HG03457 (cell line): Measurements from ENCODE around the gene MFSD2A.
"Not testable (repeated sequence)": the region's sequence is repeated elsewhere in the genome, so short reads cannot be mapped to it uniquely, and the experiment has no call there.

ENCODE experiments used
- ATAC-seq: cut with Tn5 transposase; IDR thresholded peaks from one replicate; pipeline ENCODE4 v1.9.1; 2021; ENCODE audit warnings: moderate number of reproducible peaks; ENCODE audit not compliant: unreplicated experiment

Gene MFSD2A

GRCh38 chr1:39954870-39955546, at the start of gene MFSD2A:
Gene MFSD2A (plus strand): TSS chr1:39955145. CDS start chr1:39955293, 148 bp downstream.
- no peak for ATAC-seq

GRCh38 chr1:39905172-39905571, 49.8 kb upstream of the MFSD2A start:
- ATAC-seq = no peak

- no peak for ATAC-seq
Observed at GRCh38 chr1:39907528-39908453, 47.2 kb upstream of the MFSD2A start.

GRCh38 chr1:39908534-39908933, 46.4 kb upstream of the MFSD2A start:
- ATAC-seq = no peak

GRCh38 chr1:39910263-39910662, 44.7 kb upstream of the MFSD2A start:
- ATAC-seq = no peak

GRCh38 chr1:39913136-39913535, 41.8 kb upstream of the MFSD2A start:
- not testable (repeated sequence) for ATAC-seq

GRCh38 chr1:39915499-39916129, 39.3 kb upstream of the MFSD2A start:
- no peak for ATAC-seq

- ATAC-seq = no peak
Observed at GRCh38 chr1:39917825-39918224, 37.1 kb upstream of the MFSD2A start.

- no peak for ATAC-seq
Observed at GRCh38 chr1:39919545-39919944, 35.4 kb upstream of the MFSD2A start.

GRCh38 chr1:39922251-39922688, 32.7 kb upstream of the MFSD2A start:
- ATAC-seq = no peak

- no peak for ATAC-seq
Observed at GRCh38 chr1:39925721-39926342, 29.1 kb upstream of the MFSD2A start.

- no peak for ATAC-seq
Observed at GRCh38 chr1:39926343-39926793, 28.6 kb upstream of the MFSD2A start.

GRCh38 chr1:39926820-39927219, 28.1 kb upstream of the MFSD2A start:
- no peak for ATAC-seq

GRCh38 chr1:39927538-39927937, 27.4 kb upstream of the MFSD2A start:
- ATAC-seq = no peak

- no peak for ATAC-seq
Observed at GRCh38 chr1:39928809-39929587, 25.9 kb upstream of the MFSD2A start.

- no peak for ATAC-seq
Observed at GRCh38 chr1:39933956-39934941, 20.7 kb upstream of the MFSD2A start.

GRCh38 chr1:39936724-39937491, 18.0 kb upstream of the MFSD2A start:
- ATAC-seq = no peak

GRCh38 chr1:39938856-39939255, 16.1 kb upstream of the MFSD2A start:
- ATAC-seq = no peak
